Neural crest cell (in vitro differentiated cells): Measurements from ENCODE around the gene CTDSPL. TPM values are rescaled to one million over a fixed set of nuclear protein-coding genes. Genes with fewer than 3 reads are reported as not detected.

ENCODE experiments used
- DNase-seq: peaks from one replicate; pipeline ENCODE4 v3.0.0; 2021; ENCODE audit warnings: low read depth, mixed read lengths, low spot score
- H3K27ac Mint-ChIP-seq: one replicate; pipeline ENCODE4 v1.8.0; 2021; ENCODE audit warnings: mild to moderate bottlenecking, mixed read lengths; ENCODE audit not compliant: unreplicated experiment
- H3K27me3 Mint-ChIP-seq: 2 replicates; pipeline ENCODE4 v1.8.0; 2021; ENCODE audit warnings: low read depth, mild to moderate bottlenecking, mixed read lengths
- H3K36me3 Mint-ChIP-seq: 2 replicates; pipeline ENCODE4 v1.8.0; 2021; ENCODE audit warnings: low read depth, mild to moderate bottlenecking, mixed read lengths
- H3K4me1 Mint-ChIP-seq: 2 replicates; pipeline ENCODE4 v1.8.0; 2021; ENCODE audit warnings: mixed read lengths
- H3K4me3 Mint-ChIP-seq: one replicate; pipeline ENCODE4 v1.8.0; 2021; ENCODE audit warnings: mild to moderate bottlenecking, mixed read lengths
- H3K9me3 Mint-ChIP-seq: 2 replicates; pipeline ENCODE4 v1.8.0; 2021; ENCODE audit warnings: mixed read lengths
- total RNA-seq: library from RNA; stranded (reverse); gene quantifications from 2 replicates; pipeline ENCODE4 v1.2.1, GENCODE V29; 2021
- TF ChIP-seq, protein P1 (sequence below): fragments of 200-600 bp; sonication (generic); conservative IDR thresholded peaks from 2 replicates; pipeline ENCODE4 v1.5.0; 2021; ENCODE audit warnings: antibody characterized with exemption, mild to moderate bottlenecking

CTDSPL gene
- total RNA-seq, 1 donor from 2014 or later: 42.2 TPM

DNA sequence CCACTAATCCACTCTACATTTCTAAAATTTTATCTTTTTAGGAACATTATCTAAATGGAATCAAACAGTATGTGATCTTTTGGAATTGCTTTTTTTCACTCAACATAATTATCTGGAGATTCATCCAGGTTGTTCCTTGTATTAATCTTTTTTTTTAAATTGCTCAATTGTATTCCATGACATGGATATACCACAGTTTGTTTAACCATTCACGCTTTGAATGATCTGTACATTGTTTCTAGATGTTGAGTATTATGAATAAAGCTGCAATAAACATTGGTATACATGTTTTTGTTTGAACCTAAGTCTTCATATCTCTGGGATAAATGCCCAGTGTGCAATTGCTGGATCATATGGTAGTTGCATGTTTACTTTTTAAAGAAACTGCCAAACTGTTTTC lies 5.5 kb downstream of the CTDSPL start:
- TF ChIP-seq, protein P1, sequence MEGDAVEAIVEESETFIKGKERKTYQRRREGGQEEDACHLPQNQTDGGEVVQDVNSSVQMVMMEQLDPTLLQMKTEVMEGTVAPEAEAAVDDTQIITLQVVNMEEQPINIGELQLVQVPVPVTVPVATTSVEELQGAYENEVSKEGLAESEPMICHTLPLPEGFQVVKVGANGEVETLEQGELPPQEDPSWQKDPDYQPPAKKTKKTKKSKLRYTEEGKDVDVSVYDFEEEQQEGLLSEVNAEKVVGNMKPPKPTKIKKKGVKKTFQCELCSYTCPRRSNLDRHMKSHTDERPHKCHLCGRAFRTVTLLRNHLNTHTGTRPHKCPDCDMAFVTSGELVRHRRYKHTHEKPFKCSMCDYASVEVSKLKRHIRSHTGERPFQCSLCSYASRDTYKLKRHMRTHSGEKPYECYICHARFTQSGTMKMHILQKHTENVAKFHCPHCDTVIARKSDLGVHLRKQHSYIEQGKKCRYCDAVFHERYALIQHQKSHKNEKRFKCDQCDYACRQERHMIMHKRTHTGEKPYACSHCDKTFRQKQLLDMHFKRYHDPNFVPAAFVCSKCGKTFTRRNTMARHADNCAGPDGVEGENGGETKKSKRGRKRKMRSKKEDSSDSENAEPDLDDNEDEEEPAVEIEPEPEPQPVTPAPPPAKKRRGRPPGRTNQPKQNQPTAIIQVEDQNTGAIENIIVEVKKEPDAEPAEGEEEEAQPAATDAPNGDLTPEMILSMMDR: no peak

DNA sequence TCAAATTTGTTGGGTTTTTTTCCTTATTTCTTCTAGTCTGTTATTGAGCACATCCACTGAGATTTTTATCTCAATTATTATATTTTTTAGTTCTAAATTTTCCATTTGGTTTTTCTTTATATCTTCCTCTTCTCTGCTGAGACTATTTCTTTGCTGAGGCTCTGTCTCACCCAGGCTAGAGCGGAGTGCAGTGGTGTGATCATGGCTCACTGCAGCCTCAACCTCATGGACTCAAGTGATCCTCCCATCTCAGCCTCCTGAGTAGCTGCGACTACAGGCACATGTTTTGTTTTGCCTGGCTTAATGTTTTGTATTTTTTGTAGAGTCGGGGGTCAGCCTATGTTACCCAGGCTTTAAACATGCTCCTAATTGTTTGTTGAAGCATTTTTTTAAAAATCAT lies 10.2 kb downstream of the CTDSPL start:
- no peak for DNase-seq
- Mint-ChIP-seq H3K27me3 (no peaks in the 10 kb centered on the region), H3K9me3 (peaks cover 26% of the 10 kb centered on the region), H3K4me1 (no peaks in the 10 kb centered on the region), H3K4me3 (no peak overlapping the region), H3K36me3 (peaks cover 35% of the 10 kb centered on the region), H3K27ac (no peak overlapping the region)
- TF ChIP-seq, protein P1: no peak

More for the DNA sequence above, 5.5 kb downstream of the CTDSPL start:
- Mint-ChIP-seq H3K27me3 (no peaks in the 10 kb centered on the region), H3K4me3 (no peak overlapping the region), H3K9me3 (peaks cover 25% of the 10 kb centered on the region), H3K27ac (no peak overlapping the region), H3K36me3 (peaks cover 30% of the 10 kb centered on the region), H3K4me1 (peaks cover 26% of the 10 kb centered on the region)
- DNase-seq: no peak

DNA sequence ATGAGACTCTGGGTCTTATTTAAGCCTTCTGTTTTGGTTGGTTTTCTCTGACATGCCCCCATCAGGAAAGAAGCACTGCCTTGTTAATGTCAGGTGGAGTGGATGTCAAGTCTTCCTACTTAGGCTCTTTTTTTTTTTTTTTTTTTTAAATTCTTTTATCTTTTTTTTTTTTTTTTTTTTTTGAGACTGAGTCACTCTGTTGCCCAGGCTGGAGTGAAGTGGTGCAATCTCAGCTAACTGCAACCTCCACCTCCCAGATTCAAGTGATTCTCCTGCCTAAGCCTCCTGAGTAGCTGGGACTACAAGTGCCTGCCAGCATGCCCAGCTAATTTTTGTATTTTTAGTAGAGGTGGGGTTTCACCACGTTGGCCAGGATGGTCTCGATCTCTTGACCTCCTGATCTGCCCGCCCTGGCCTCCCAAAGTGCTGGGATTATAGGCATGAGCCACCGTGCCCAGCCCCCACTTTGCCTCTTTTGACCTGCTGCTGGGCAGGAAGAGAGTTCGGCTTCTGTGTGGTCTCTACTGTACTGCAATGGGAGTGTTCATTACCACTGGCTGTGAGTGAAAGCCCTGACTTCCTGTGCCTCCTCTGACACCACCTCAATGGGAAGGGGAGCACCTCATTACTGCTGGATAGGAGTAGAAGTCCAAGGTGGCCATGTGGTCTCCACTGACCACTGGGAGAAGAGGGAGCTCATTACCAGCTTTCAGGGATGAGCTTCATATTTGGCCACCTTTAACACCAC lies 10.9 kb downstream of the CTDSPL start:
- Mint-ChIP-seq H3K27ac (no peak overlapping the region), H3K36me3 (peaks cover 41% of the 10 kb centered on the region), H3K4me3 (no peak overlapping the region), H3K9me3 (peaks cover 30% of the 10 kb centered on the region), H3K27me3 (no peaks in the 10 kb centered on the region), H3K4me1 (peaks cover 5% of the 10 kb centered on the region)
- TF ChIP-seq, protein P1: no peak
- no peak for DNase-seq

DNA sequence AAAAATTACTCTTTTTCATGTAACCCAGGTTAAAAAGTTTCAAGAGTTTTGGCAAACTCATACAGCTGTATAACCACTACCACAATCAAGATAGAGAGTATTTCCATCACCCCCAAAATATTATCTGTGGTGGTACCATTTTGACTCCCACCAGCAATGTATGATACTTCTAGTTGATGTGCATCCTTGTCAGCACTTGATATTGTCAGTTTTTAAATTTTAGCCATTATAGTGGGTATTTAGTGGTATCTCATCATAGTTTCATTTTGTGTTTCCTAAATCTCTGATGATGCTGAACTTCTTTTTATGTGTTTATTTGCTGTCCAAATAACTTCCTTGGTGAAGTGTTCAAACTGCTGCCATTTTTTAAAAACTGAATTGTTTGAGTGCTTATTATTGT lies 14.6 kb downstream of the CTDSPL start:
- Mint-ChIP-seq H3K4me3 (no peak overlapping the region), H3K9me3 (peaks cover 13% of the 10 kb centered on the region), H3K27ac (no peak overlapping the region), H3K27me3 (no peaks in the 10 kb centered on the region), H3K4me1 (peaks cover 6% of the 10 kb centered on the region), H3K36me3 (peaks cover 23% of the 10 kb centered on the region)
- TF ChIP-seq, protein P1: no peak
- no peak for DNase-seq

DNA sequence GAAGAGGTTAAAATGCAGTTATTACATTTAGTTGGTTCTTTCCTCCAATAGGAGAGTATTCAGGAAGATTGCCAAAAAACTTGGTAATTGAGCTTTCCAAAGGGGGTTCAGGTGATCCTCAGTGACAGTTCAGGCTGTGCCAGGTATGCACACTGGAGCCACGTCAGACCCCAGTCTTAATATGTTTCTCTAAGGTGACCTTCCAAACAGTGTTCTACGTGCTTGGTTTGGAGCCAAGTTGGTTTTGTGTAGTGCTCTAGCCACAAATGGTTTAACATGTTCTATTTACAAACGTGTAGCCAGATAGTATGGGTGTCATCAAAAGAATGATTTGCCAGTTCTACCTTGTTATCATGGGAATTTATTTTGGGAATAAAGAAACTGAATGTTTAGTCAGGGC lies 21.0 kb downstream of the CTDSPL start:
- no peak for DNase-seq
- Mint-ChIP-seq H3K9me3 (no peaks in the 10 kb centered on the region), H3K4me3 (no peak overlapping the region), H3K36me3 (no peaks in the 10 kb centered on the region), H3K27me3 (no peaks in the 10 kb centered on the region), H3K27ac (no peak overlapping the region), H3K4me1 (peaks cover 21% of the 10 kb centered on the region)
- TF ChIP-seq, protein P1: no peak
